ENCODE data around the gene ADAMTS18.

DNA sequence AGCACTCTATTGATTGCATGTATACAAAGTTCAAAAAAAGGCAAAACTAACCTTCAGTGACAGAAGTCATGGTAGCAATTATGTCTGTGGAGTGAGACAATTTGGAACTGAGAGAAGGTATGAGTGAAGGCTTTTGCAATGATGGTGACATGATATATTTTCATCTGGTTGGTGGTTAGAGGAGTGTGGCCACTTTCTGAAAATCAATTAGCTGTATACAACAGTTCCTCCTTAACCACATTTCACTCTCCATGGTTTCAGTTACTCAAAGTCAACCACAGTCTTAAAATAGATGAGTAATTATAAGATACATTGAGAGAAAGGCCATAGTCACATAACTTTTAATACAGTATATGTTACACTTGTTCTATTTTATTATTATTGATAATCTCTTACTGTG lies 26.2 kb downstream of the ADAMTS18 start:
- TF ChIP-seq, protein P1, sequence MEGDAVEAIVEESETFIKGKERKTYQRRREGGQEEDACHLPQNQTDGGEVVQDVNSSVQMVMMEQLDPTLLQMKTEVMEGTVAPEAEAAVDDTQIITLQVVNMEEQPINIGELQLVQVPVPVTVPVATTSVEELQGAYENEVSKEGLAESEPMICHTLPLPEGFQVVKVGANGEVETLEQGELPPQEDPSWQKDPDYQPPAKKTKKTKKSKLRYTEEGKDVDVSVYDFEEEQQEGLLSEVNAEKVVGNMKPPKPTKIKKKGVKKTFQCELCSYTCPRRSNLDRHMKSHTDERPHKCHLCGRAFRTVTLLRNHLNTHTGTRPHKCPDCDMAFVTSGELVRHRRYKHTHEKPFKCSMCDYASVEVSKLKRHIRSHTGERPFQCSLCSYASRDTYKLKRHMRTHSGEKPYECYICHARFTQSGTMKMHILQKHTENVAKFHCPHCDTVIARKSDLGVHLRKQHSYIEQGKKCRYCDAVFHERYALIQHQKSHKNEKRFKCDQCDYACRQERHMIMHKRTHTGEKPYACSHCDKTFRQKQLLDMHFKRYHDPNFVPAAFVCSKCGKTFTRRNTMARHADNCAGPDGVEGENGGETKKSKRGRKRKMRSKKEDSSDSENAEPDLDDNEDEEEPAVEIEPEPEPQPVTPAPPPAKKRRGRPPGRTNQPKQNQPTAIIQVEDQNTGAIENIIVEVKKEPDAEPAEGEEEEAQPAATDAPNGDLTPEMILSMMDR (IDR thresholded peaks at IDR 0.05; ENCODE audit: borderline replicate concordance, extremely low read depth, low read length, poor library complexity, severe bottlenecking) = no peak
- no peak for TF ChIP-seq EZH2 (IDR thresholded peaks at IDR 0.05; ENCODE audit: borderline replicate concordance, low read depth, low read length, severe bottlenecking)

Data from DND-41 (cell line).